Left lobe of liver (tissue), 2 donors: ENCODE measurements around the gene FHIT. TPM values are rescaled to one million over a fixed set of nuclear protein-coding genes. Genes with fewer than 3 reads are reported as not detected.
A peak's percentile ranks its signal among the peaks of the same experiment; 100 is the strongest.

Experiments used
- ATAC-seq: fragments of 200-7000 bp; cut with Tn5 transposase; one replicate; pipeline ENCODE4 v1.9.1; 2020; ENCODE audit warnings: mild to moderate bottlenecking, moderate library complexity
- DNase-seq: peaks from one replicate; pipeline ENCODE4 v3.0.0-alpha.2; 2020; ENCODE audit warnings: low spot score
- total RNA-seq: library from RNA; stranded (reverse); gene quantifications from one replicate; pipeline ENCODE4 v1.2.1, GENCODE V29; 2021
- donor health status: DM: no; HTN: no; CAD: no; lungs with moderate emphysema.
- donor health status: DM: no; HTN: yes; CAD: no.

FHIT gene
- total RNA-seq, 1 donor from 2014 or later: 5.1 TPM

GRCh38 chr3:60095516-60095915 is 1155.7 kb downstream of the FHIT start:
- DNase-seq (no peak), ATAC-seq (no peak)

GRCh38 chr3:60094392-60094947 is 1156.8 kb downstream of the FHIT start:
- ATAC-seq: no peak

GRCh38 chr3:60090548-60090947 is 1160.7 kb downstream of the FHIT start:
- no peak for ATAC-seq
- no peak for DNase-seq

More at GRCh38 chr3:60094392-60094947, 1156.8 kb downstream of the FHIT start:
- no peak for DNase-seq

DNA sequence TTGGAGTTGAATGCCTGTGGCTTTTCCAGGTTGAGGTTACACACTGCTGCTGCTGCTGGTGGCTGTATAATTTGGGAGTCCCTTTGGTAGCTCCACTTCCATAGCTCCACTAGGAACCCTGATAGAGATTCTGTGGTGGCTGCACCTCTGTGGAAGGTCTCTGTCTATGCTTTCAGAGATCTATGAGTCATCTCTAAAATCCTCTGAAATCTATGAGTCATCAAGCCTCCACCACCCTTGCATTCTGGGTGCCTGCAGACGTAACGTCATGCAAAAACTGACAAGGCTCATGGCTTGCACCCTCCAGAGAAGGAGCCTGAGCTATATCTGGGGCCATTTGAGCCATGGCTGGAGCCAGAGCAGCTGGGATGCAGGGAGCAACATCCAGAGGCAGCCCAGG is 1164.4 kb downstream of the FHIT start:
- ATAC-seq (no peak), DNase-seq (no peak)

- ATAC-seq (no peak), DNase-seq (no peak)
Observed at GRCh38 chr3:60085649-60086048, 1165.6 kb downstream of the FHIT start.

- DNase-seq (no peak), ATAC-seq (no peak)
Observed at GRCh38 chr3:60081381-60082095, 1169.7 kb downstream of the FHIT start.

GRCh38 chr3:60080648-60081047 is 1170.6 kb downstream of the FHIT start:
- no peak for DNase-seq
- ATAC-seq: no peak

- no peak for DNase-seq
- ATAC-seq: no peak
Observed at GRCh38 chr3:60079076-60079475, 1172.2 kb downstream of the FHIT start.

DNA sequence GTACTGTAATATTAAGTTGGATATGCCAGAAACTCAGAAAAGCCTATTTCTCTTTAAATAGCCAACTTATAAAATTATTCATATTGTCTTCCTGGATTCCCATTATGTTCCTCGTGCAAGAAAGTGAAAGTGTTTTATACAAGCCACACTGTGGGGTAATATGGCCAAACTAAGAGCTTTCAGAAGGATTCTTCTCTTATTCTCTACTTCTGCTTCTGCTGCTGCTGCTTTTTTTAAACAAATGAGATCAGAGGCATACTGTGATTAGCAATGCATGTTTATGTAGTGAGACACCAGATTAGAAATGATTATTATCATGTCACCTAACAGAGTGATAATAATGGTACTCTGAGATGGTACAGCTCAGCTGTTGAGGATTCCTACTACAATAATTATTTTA is 1174.9 kb downstream of the FHIT start:
- DNase-seq: no peak
- ATAC-seq: no peak

- DNase-seq (no peak), ATAC-seq (no peak)
Observed at GRCh38 chr3:60073942-60074341, 1177.3 kb downstream of the FHIT start.

DNA sequence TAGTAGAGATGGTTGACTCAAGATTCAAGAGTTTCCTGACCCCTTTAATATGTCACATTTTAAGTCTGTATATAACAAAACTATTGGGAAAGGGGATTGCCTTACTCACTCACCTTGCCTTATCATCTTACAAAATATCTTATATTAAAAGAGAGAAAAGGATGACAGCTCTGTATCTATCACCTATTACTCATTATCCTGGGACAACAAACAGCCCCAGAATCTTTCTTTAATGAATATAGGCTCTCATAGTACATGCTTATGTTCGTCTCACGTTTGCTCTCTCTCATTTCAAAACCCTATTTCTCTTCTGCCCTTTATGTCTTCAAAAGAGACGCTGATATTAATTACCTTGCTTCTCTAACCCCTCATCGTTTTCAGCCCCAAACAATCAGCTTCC is 1178.0 kb downstream of the FHIT start:
- DNase-seq (no peak), ATAC-seq (no peak)

- no peak for ATAC-seq
- DNase-seq: no peak
Observed at GRCh38 chr3:60070366-60070765, 1180.9 kb downstream of the FHIT start.

GRCh38 chr3:60065227-60065868 is 1185.9 kb downstream of the FHIT start:
- DNase-seq: no peak
- no peak for ATAC-seq

- no peak for DNase-seq
- no peak for ATAC-seq
Observed at GRCh38 chr3:60064210-60065178, 1186.8 kb downstream of the FHIT start.

- ATAC-seq: no peak
Observed at GRCh38 chr3:60056404-60056803, 1194.8 kb downstream of the FHIT start.

DNA sequence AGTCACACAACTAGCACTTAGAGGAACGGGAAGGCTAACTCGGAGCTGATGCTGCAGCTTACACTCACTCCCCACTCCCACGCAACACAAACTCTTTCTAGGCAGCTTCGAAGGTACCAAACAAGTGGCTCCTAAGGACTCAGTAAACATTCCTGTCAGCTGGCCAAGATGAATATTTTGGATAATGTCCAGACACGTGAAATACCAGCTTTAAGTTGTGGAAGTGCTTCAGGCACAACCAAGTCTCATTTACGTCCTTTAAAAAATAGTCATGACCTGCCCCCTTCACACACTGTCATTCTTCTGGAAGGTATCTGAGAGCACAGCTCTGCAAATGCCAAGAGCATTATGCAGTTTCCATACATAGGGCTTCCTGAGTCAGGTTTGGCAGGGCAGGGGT is 1195.5 kb downstream of the FHIT start:
- DNase-seq (no peak), ATAC-seq (no peak)

More at GRCh38 chr3:60056404-60056803, 1194.8 kb downstream of the FHIT start:
- DNase-seq: no peak

DNA sequence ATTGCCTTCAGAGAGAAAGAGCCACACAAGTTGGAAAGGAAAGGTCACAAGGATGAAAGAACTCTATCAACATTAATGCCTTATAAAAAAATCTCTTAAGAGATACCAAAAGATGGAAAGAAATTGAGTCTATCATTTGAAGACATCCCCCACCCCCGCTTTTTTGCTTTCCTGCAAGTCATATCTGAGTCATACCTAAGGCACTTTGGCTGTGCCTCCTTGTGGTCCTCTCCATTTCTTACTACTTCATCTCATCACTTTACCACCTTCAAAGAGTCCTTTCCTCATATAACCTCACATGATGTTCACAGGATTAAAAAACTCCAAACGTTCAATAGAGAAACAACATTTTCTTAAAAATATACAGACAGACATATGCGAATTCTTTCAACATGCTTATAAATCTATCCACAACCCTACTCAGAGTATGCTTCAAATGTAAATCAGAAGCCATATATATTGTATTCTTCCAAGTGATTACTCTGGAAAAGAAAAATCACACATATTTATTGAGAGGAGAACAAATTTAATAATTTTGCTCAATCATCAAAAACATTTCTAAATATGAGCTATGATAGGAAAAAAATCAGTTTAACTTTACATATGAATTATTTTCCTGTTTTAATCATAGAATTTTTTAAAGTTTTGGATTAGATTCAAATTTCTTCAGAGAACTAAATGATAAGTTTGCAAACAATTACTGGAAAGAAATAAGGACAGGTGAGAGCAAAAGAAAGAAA is 1197.6 kb downstream of the FHIT start:
- ATAC-seq: no peak
- DNase-seq: no peak

DNA sequence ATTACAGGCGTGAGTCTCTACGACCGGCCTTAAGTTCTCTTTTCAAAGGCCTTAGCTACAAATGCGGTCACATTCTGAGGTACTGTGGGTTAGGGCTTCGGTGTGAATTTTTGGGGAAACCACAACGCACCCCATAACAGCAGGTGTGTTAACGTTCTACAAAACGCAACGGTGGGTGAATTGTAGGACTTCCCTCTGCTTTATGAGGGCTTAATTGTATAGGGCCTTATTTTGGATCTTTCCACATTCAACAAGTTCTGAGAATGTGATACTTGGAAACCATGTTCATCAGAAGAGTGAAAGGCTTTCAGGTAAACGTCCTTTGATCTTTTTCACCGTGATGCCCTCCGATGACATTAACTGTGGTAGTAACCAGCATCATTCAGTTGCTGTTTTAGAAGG is 1202.8 kb downstream of the FHIT start:
- ATAC-seq (no peak), DNase-seq (no peak)

- DNase-seq: no peak
- no peak for ATAC-seq
Observed at GRCh38 chr3:60047426-60048200, 1203.6 kb downstream of the FHIT start.

DNA sequence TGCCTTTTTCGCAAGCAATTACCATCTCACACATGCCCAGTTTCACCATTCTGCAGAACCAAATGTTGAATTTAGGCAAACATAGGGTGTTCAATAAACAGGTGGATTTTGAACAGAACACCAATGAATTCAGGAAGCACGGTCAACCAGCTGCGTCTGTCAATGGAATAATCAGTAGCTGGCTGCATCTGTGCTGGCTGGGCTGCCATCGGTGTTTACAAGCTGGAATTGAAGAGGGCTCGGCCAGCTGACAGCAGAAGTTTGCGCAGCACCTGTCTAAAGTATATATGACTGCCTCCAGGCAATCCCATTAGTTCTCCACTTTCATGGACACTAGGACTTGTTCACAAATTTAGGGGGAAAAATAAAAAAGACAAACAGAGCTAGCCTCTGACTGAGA is 1205.0 kb downstream of the FHIT start:
- ATAC-seq (peak; percentile 93), DNase-seq (peak; percentile 49)
